NOMO-1 treated with dmso at 0.1 percent for 144 hours (cell line): Measurements from ENCODE around the gene SLC11A1.

Experiments
- DNase-seq: peaks from one replicate; lab custom pipeline; 2025; ENCODE audit not compliant: unreplicated experiment; lab: John Stamatoyannopoulos, UW

SLC11A1 gene

GRCh38 chr2:218392891-218393462 is 10.9 kb downstream of the SLC11A1 start:
- DNase-seq, result no peak

GRCh38 chr2:218393750-218394290 is 11.7 kb downstream of the SLC11A1 start:
- DNase-seq, result peak; percentile 25

GRCh38 chr2:218394298-218395089 is 12.4 kb downstream of the SLC11A1 start:
- no peak for DNase-seq

DNA sequence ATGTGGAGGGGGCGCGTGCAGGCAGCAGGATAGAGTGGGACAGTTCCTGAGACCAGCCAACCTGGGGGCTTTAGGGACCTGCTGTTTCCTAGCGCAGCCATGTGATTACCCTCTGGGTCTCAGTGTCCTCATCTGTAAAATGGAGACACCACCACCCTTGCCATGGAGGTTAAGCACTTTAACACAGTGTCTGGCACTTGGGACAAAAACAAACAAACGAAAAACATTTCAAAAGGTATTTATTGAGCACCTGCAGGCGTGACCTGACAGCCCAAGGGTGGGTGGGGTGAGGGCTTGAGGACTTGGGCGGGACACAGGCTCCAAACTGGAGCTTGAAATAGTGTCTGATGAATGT is 13.0 kb downstream of the SLC11A1 start:
- DNase-seq, result no peak

- DNase-seq, result no peak
These were observed 13.4 kb downstream of the SLC11A1 start for GRCh38 chr2:218395456-218395825.

DNA sequence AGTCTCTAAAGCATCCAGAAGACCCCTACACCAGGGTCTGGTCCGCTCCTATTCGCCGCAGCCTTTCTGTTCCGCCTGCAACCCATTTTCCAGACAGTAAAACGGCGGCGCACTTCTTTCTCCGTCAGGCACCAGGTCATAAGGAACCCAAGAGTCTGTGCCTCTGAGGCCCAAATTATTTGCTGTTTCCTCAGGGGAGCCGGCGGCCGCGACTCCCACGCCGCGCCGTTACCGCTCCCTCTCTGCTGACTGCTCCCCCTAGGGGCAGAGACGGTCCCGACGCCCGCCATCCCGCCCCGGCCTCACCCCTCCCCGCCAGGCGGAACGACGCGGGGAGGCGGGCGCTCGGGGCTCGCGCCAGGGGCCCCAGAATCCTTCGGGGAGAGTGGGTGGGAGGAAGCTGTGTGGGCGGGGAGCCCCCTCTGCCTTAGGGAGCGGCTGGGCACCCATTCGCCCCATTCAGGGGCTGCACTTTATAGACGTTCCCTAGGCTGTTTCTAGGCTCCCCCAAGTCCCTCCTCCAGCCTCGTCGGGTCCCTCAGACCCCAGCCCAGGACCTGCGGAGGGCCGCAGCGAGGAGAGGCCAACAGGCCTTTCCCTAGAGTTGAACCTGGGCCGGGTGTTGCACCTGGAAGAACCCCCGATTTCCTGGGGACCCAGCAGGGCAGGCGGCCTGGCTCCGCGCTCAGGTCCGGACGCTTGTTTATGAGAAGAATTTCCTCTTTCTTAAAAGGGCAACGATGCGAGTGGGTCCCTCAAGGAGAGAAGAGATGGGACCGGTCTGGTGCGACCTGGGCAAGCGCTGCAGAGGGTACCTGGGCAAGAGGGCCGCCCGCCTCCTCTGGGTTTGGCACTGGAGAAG is 14.0 kb downstream of the SLC11A1 start:
- DNase-seq, result peak; percentile 97

- DNase-seq, result peak; percentile 17
These were observed 14.8 kb downstream of the SLC11A1 start for GRCh38 chr2:218396688-218397462.

GRCh38 chr2:218397463-218397819 is 15.4 kb downstream of the SLC11A1 start:
- DNase-seq, result peak; percentile 20

- DNase-seq, result peak; percentile 66
These were observed 15.9 kb downstream of the SLC11A1 start for GRCh38 chr2:218397820-218398436.

DNA sequence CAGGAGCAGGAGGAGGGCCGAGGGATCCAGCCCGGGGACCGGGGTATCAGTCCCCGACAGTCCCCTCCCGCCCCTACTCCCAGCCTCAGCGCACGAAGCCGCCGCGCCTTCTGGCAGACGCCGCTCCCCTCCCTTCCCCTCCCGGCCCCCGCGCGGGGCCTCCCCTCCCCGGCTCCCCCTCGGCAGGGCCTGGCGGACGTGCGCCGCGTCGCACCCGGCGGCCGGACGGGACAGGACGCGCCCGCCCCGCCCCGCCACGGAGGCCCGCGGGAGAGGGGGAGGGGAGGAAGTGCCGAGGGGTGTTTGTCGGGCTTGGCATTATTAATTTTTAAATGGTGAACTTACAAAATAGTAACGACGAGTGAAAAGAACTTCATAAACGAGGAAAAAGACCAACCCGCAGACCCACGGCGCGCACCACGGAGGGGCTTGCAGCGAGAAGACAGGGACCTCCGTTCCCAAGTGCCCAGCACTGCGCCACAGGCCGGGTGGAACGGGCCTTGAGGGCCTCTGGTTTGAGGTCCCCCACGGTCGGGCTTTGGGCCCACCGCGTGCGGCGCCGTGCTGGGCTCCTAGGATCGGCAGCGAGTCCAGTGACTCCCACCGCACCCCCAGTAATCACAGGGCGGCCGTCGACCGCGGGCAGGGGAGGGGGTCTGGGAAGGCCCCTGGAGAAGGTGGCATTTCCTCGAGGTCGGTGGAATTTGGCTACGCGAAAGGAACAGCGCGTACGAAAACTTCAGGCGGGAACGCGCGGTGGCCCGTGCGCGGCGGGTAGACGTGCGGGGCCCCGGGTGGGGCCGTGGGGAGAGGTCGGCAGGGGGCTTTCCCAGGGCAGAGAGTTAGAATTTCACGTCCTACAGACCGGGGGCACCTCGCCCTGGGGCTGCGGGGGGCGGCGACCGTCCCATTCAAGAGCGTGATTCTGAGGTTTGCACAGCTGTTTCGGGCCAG is 16.6 kb downstream of the SLC11A1 start:
- peak; percentile 44 for DNase-seq

- peak; percentile 89 for DNase-seq
These were observed 17.5 kb downstream of the SLC11A1 start, which contains the start of gene CTDSP1 for GRCh38 chr2:218399391-218400166. Gene CTDSP1 (plus strand): TSS chr2:218399868. CDS start chr2:218400091, 223 bp downstream.

- no peak for DNase-seq
These were observed 18.3 kb downstream of the SLC11A1 start for GRCh38 chr2:218400167-218400929.

DNA sequence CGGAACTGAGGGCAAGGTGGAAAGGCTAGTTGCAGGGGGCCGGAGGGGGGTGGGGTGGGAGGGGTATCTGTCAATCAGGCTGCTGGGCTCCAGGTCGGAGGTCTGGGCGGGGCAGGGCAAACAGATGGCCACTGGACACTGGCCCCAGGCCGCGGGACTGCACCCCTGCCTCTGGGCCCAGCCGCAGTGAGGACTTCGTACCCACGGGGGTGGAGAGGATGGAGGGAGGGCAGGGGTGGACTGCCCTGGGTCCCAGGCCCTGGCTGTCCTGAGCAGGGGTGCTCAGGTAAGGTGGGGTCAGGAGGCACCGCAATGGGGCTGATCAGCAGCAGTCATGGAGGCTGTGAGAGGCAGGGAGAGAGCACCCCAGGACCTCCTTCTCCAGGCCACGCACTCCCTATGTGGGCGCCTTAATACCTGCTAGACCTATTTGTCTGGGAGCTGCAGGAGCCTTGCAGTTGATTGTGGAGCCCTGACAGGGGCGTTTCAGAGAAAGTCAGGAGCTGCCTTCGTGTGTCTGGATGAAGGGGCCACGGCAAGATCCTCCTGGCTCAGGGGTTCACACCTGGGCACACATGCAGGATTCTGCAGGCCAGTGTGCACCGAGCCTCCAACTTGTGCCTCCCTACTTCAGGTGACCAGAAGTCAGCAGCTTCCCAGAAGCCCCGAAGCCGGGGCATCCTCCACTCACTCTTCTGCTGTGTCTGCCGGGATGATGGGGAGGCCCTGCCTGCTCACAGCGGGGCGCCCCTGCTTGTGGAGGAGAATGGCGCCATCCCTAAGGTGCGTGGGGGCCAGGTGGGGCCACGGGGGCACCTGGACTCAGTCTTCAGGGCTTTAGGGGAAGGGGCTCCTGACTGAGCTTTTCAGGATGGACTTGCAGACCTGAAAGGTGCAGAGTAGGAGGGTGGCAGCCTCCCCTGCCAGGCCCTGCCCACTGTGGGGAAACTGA is 19.1 kb downstream of the SLC11A1 start:
- no peak for DNase-seq

GRCh38 chr2:218401890-218402289 is 19.8 kb downstream of the SLC11A1 start:
- no peak for DNase-seq

DNA sequence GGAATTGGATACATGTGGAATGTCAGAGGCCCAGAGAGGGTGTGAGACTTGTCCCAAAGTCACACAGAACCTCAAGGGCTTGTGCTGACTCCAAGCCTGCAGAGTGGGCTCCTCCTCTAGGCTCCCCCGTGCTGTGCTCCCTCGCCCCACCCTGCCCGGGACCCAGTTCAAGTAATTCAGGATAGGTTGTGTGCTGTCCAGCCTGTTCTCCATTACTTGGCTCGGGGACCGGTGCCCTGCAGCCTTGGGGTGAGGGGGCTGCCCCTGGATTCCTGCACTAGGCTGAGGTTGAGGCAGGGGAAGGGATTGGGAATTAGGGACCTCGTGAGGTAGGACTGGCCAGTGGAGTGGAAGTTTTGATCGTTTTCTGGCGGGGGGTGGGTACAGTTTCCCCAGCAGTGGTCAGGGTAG is 20.4 kb downstream of the SLC11A1 start:
- DNase-seq, result no peak

GRCh38 chr2:218402911-218403411 is 20.9 kb downstream of the SLC11A1 start:
- no peak for DNase-seq
